HG02885 (cell line): ENCODE results near the gene EHHADH.

ENCODE experiments used
- ATAC-seq: cut with Tn5 transposase; IDR thresholded peaks from one replicate; pipeline ENCODE4 v1.9.1; 2021; ENCODE audit warnings: mild to moderate bottlenecking; ENCODE audit not compliant: unreplicated experiment, poor library complexity

EHHADH gene

GRCh38 chr3:185151101-185151963, 102.5 kb downstream of the EHHADH start:
- ATAC-seq: no peak

- ATAC-seq: no peak
Measured at GRCh38 chr3:185150561-185150960, 103.3 kb downstream of the EHHADH start.

GRCh38 chr3:185149591-185149990, 104.3 kb downstream of the EHHADH start:
- no peak for ATAC-seq

GRCh38 chr3:185145511-185145910, 108.3 kb downstream of the EHHADH start:
- ATAC-seq: no peak

DNA sequence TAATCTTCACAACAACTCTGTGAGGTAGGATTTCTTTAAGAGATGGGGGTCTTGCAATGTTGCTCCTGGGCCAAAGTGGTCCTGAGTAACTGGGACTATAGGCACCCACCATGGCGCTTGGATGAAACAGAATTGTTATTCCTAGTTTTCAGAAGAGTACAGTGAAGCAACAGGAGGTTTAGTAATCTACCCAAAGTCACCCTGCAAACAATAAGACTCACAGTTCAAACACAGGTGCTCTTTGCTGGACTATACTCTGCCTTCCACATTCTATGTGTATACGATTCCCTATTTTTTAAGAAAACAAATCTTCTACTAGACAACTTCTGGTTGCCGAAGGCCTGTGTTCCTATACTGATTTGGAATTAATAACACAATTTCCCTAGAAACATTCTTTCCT, 109.1 kb downstream of the EHHADH start:
- ATAC-seq: no peak
